ENCODE results near the gene OR51B2.
"Not testable (repeated sequence)": the region's sequence is repeated elsewhere in the genome, so short reads cannot be mapped to it uniquely, and the experiment has no call there.

The OR51B2 gene

DNA sequence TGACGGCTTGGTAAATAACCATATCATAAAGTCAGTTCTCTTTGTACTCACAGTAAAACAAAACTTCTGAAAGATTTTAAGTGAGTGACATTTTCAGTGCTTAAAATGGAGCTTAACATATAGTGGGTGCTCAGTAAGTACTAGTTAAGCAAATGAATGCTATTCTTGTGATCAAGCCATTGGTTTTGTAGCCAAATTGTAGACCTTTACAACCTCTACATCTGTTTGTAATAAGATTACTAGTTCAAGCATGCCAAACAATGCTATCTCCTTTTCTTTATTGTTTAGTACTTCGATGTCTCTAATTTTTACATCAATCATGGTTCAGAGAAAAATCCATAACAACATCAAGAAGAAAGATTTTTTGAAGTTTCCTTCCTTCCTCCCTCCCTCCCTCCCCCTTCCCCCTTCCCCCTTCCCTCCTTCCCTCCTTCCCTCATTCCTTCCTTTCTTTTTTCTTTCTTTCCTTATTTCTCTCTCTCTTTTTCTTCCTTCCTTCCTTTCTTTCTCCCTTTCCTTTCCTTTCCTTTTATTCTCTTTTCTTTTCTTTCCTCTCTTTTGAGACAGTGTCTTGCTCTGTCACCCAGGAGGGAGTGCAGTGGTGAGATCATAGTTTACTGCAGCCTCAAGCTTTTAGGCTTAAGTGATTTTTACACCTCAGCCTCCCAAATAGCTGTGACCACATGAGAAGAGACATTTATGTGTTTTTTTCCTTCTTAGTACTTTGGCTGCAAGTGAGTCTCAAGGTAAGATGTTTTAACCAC is 16.7 kb downstream of the OR51B2 start:
- no peak overlapping the region for H3K4me3 ChIP-seq (ENCODE audit: low read length)
- H3K27ac ChIP-seq (ENCODE audit: low read length), result no peak overlapping the region
- no peaks in the 10 kb centered on the region for H3K36me3 ChIP-seq (ENCODE audit: control insufficient read depth, low read depth, low read length)
- no peaks in the 10 kb centered on the region for H3K27me3 ChIP-seq (ENCODE audit: control insufficient read depth, insufficient read depth, low read length)
- H3K9ac ChIP-seq (ENCODE audit: low read length), result no peak overlapping the region
- no peaks in the 10 kb centered on the region for H3K4me1 ChIP-seq (ENCODE audit: control insufficient read depth, low read depth, low read length)
- H3K9me3 ChIP-seq (ENCODE audit: control insufficient read depth, low read depth, low read length), result no peaks in the 10 kb centered on the region

- Histone ChIP-seq H3K36me3 (ENCODE audit: control insufficient read depth, low read depth, low read length) (no peaks in the 10 kb centered on the region), H3K27me3 (ENCODE audit: control insufficient read depth, insufficient read depth, low read length) (no peaks in the 10 kb centered on the region), H3K9me3 (ENCODE audit: control insufficient read depth, low read depth, low read length) (no peaks in the 10 kb centered on the region), H3K9ac (ENCODE audit: low read length) (no peak overlapping the region), H3K4me3 (ENCODE audit: low read length) (no peak overlapping the region), H3K4me1 (ENCODE audit: control insufficient read depth, low read depth, low read length) (no peaks in the 10 kb centered on the region), H3K27ac (ENCODE audit: low read length) (no peak overlapping the region)
Measured at GRCh38 chr11:5304046-5304445, 20.1 kb downstream of the OR51B2 start.

GRCh38 chr11:5303626-5304025 is 20.5 kb downstream of the OR51B2 start:
- Histone ChIP-seq H3K27ac (ENCODE audit: low read length) (no peak overlapping the region), H3K4me1 (ENCODE audit: control insufficient read depth, low read depth, low read length) (no peaks in the 10 kb centered on the region), H3K9ac (ENCODE audit: low read length) (no peak overlapping the region), H3K36me3 (ENCODE audit: control insufficient read depth, low read depth, low read length) (no peaks in the 10 kb centered on the region), H3K27me3 (ENCODE audit: control insufficient read depth, insufficient read depth, low read length) (no peaks in the 10 kb centered on the region), H3K4me3 (ENCODE audit: low read length) (no peak overlapping the region), H3K9me3 (ENCODE audit: control insufficient read depth, low read depth, low read length) (no peaks in the 10 kb centered on the region)

DNA sequence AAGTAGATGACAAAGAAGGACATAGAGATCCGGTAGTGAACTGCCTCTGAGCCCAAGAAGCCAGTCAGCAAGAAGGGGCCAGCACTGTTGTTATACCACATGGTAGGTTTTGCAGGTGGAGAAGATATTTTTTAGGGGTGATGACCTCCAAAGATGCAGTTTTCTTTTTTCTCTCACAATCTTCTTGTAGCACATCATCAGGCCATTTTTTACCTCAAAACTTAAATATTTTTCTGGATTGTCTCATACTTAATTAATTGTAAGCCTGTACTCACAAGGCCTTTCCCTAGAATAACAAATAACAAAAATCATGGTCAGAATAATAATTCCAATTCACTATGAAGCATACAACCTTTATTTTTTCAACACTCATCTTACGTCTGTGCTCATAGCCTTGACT is 22.3 kb downstream of the OR51B2 start, which contains the start of gene OR51B4:
TSS of gene OR51B4 (minus strand) at position 101 of the 400 bp plus-strand sequence. CDS start at position 101, 0 bp downstream.
- H3K27ac ChIP-seq (ENCODE audit: low read length), result no peak within 1 kb of the TSS
- H3K9me3 ChIP-seq (ENCODE audit: control insufficient read depth, low read depth, low read length), result no peaks in the 10 kb centered on the region
- no peaks in the 10 kb centered on the region for H3K27me3 ChIP-seq (ENCODE audit: control insufficient read depth, insufficient read depth, low read length)
- H3K4me3 ChIP-seq (ENCODE audit: low read length), result no peak within 1 kb of the TSS
- no peaks in the 10 kb centered on the region for H3K4me1 ChIP-seq (ENCODE audit: control insufficient read depth, low read depth, low read length)
- H3K36me3 ChIP-seq (ENCODE audit: control insufficient read depth, low read depth, low read length), result no peaks in the 10 kb centered on the region
- H3K9ac ChIP-seq (ENCODE audit: low read length), result no peak within 1 kb of the TSS

DNA sequence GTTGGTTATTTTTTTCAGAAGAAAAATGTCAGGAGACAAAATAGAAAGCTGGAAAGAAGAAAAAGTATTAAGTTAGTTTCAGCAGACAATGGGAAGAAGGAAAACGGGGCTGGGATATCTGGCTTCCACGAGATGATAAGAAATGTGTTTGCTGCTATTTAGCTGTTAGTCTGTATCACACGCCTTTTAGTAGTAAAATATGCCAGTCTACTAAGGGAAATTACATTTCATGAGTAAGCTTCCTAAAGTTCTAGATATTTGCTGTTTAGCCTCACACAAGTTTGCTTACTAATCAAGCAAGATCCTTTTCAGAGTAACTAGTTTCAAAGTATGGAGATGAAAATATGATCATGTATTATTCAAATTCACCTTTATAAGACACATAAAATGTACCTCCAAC is 23.8 kb downstream of the OR51B2 start:
- no peak overlapping the region for H3K9ac ChIP-seq (ENCODE audit: low read length)
- no peaks in the 10 kb centered on the region for H3K9me3 ChIP-seq (ENCODE audit: control insufficient read depth, low read depth, low read length)
- H3K4me1 ChIP-seq (ENCODE audit: control insufficient read depth, low read depth, low read length), result no peaks in the 10 kb centered on the region
- H3K4me3 ChIP-seq (ENCODE audit: low read length), result no peak overlapping the region
- no peaks in the 10 kb centered on the region for H3K27me3 ChIP-seq (ENCODE audit: control insufficient read depth, insufficient read depth, low read length)
- no peak overlapping the region for H3K27ac ChIP-seq (ENCODE audit: low read length)
- H3K36me3 ChIP-seq (ENCODE audit: control insufficient read depth, low read depth, low read length), result no peaks in the 10 kb centered on the region

DNA sequence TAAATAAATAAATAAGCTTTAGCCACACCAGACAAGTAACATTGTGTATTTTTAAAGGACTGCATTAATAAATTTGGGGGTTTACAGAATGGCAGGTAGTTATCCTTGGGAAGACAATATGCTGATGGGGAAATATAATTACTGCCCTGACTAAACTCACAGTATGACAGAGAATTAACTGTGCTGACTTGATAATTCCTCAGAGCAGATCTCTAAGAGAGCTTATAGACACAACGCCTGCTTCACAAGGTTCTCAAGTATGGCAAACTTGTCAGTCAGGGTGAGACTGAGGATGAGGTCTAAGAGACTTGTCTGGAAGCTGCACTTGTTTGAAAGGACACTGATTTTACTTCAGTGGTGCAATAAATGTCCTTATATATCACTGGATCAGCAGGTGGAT is 25.6 kb downstream of the OR51B2 start:
- no peaks in the 10 kb centered on the region for H3K27me3 ChIP-seq (ENCODE audit: control insufficient read depth, insufficient read depth, low read length)
- no peaks in the 10 kb centered on the region for H3K9me3 ChIP-seq (ENCODE audit: control insufficient read depth, low read depth, low read length)
- H3K36me3 ChIP-seq (ENCODE audit: control insufficient read depth, low read depth, low read length), result no peaks in the 10 kb centered on the region
- no peaks in the 10 kb centered on the region for H3K4me1 ChIP-seq (ENCODE audit: control insufficient read depth, low read depth, low read length)
- H3K4me3 ChIP-seq (ENCODE audit: low read length), result no peak overlapping the region
- H3K9ac ChIP-seq (ENCODE audit: low read length), result no peak overlapping the region
- H3K27ac ChIP-seq (ENCODE audit: low read length), result no peak overlapping the region

GRCh38 chr11:5297721-5298323 is 26.3 kb downstream of the OR51B2 start:
- no peaks in the 10 kb centered on the region for H3K4me1 ChIP-seq (ENCODE audit: control insufficient read depth, low read depth, low read length)
- H3K9ac ChIP-seq (ENCODE audit: low read length), result no peak overlapping the region
- H3K9me3 ChIP-seq (ENCODE audit: control insufficient read depth, low read depth, low read length), result no peaks in the 10 kb centered on the region
- H3K27me3 ChIP-seq (ENCODE audit: control insufficient read depth, insufficient read depth, low read length), result no peaks in the 10 kb centered on the region
- H3K27ac ChIP-seq (ENCODE audit: low read length), result no peak overlapping the region
- H3K4me3 ChIP-seq (ENCODE audit: low read length), result no peak overlapping the region
- no peaks in the 10 kb centered on the region for H3K36me3 ChIP-seq (ENCODE audit: control insufficient read depth, low read depth, low read length)

DNA sequence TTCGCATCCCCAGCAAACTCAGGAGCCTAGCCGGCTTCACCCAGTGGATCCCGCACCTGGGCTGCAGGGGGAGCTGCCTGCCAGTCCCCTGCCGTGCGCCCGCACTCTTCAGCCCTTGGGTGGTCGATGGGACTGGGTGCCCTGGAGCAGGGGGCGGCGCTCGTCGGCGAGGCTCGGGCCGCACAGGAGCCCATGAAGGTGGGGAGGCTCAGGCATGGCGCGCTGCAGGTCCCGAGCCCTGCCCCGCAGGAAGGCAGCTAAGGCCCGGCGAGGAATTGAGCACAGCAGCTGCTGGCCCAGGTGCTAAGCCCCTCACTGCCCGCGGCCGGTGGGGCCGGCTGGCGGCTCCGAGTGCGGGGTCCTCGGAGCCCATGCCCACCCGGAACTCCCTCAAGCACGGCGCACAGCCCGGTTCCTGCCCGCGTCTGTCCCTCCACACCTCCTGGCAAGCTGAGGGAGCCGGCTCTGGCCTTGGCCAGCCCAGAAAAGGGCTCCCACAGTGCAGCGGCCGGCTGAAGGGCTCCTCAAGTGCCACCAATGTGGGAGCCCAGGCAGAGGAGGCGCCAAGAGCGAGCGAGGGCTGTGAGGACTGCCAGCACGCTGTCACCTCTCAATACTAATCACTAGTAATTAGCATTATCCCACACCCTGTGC is 29.6 kb downstream of the OR51B2 start:
- not testable (repeated sequence) for H3K27me3 ChIP-seq (ENCODE audit: control insufficient read depth, insufficient read depth, low read length); H3K4me1 ChIP-seq (ENCODE audit: control insufficient read depth, low read depth, low read length); H3K36me3 ChIP-seq (ENCODE audit: control insufficient read depth, low read depth, low read length); H3K4me3 ChIP-seq (ENCODE audit: low read length); H3K27ac ChIP-seq (ENCODE audit: low read length); H3K9ac ChIP-seq (ENCODE audit: low read length); H3K9me3 ChIP-seq (ENCODE audit: control insufficient read depth, low read depth, low read length)

DNA sequence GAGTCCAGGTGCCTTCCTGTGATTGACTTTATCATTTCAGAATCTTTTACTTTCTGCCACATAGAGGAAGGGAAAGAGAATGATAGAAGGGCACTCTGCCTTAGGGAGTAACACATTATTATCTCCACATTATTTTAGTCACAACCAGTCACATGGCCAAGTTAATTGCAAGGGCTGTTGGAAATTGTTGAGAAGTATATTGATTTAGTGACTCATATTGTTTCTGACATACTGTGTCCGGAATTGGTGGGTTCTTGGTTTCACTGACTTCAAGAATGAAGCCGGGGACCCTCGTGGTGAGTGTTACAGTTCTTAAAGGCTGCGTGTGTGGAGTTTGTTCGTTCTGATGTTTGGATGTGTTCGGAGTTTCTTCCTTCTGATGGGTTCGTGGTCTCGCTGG is 31.1 kb downstream of the OR51B2 start:
- H3K36me3 ChIP-seq (ENCODE audit: control insufficient read depth, low read depth, low read length), result no peaks in the 10 kb centered on the region
- H3K4me1 ChIP-seq (ENCODE audit: control insufficient read depth, low read depth, low read length), result no peaks in the 10 kb centered on the region
- no peaks in the 10 kb centered on the region for H3K9me3 ChIP-seq (ENCODE audit: control insufficient read depth, low read depth, low read length)
- no peak overlapping the region for H3K27ac ChIP-seq (ENCODE audit: low read length)
- H3K9ac ChIP-seq (ENCODE audit: low read length), result no peak overlapping the region
- H3K27me3 ChIP-seq (ENCODE audit: control insufficient read depth, insufficient read depth, low read length), result no peaks in the 10 kb centered on the region
- H3K4me3 ChIP-seq (ENCODE audit: low read length), result no peak overlapping the region

DNA sequence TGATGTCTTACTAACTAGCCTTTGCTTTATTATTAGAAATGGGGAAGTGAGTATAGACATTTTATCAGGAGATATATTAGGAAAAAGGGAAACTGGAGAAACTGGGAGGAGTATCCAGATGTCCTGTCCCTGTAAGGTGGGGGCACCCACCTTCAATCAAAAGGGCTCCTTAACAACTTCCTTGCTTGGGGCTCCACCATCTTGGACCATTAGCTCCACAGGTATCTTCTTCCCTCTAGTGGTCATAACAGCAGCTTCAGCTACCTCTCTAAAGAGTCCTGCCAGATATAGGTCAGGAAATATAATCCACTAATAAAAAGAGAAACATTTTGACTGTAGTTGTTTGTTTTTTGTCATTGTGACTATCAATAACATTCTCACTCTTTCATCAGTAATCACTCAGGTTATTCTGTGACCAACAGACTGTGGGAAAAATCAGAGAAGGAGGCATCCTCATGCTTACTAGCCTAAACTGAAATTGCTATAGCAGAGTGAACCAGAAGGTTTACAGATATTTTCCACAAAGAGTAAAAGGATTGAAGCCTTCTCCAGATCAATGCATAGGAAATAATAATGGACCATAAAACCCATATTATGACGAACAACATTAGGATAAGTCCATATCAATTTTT is 32.8 kb downstream of the OR51B2 start:
- no peaks in the 10 kb centered on the region for H3K9me3 ChIP-seq (ENCODE audit: control insufficient read depth, low read depth, low read length)
- H3K27ac ChIP-seq (ENCODE audit: low read length), result no peak overlapping the region
- H3K4me3 ChIP-seq (ENCODE audit: low read length), result no peak overlapping the region
- no peaks in the 10 kb centered on the region for H3K36me3 ChIP-seq (ENCODE audit: control insufficient read depth, low read depth, low read length)
- H3K27me3 ChIP-seq (ENCODE audit: control insufficient read depth, insufficient read depth, low read length), result no peaks in the 10 kb centered on the region
- no peak overlapping the region for H3K9ac ChIP-seq (ENCODE audit: low read length)
- no peaks in the 10 kb centered on the region for H3K4me1 ChIP-seq (ENCODE audit: control insufficient read depth, low read depth, low read length)

- H3K4me1 ChIP-seq (ENCODE audit: control insufficient read depth, low read depth, low read length), result no peaks in the 10 kb centered on the region
- no peak overlapping the region for H3K4me3 ChIP-seq (ENCODE audit: low read length)
- no peaks in the 10 kb centered on the region for H3K9me3 ChIP-seq (ENCODE audit: control insufficient read depth, low read depth, low read length)
- H3K27me3 ChIP-seq (ENCODE audit: control insufficient read depth, insufficient read depth, low read length), result no peaks in the 10 kb centered on the region
- H3K36me3 ChIP-seq (ENCODE audit: control insufficient read depth, low read depth, low read length), result no peaks in the 10 kb centered on the region
- H3K27ac ChIP-seq (ENCODE audit: low read length), result no peak overlapping the region
- no peak overlapping the region for H3K9ac ChIP-seq (ENCODE audit: low read length)
Measured at GRCh38 chr11:5290106-5290505, 34.0 kb downstream of the OR51B2 start.
